ENCODE measurements around the gene LRCH4.

DNA sequence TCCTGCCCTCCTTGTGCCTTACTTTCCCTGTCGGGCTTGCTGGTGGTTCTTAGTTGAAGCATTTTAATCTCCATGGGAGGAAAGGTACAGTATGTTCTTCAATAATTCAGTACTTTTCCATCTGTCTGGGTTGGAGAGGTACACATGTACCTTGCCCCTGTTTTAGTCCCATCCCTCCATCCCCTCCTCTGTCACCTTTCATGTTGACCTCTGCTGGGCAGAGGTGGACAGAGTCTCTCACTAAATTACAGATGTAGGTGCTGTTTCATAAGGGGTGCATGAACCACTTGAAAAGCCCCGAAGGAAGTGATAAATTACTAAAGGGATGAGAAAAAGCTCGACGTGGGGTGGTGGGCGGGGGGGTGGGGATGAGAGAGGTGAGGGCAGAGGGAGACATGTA, 41.5 kb downstream of the LRCH4 start:
- TF ChIP-seq, protein P1, sequence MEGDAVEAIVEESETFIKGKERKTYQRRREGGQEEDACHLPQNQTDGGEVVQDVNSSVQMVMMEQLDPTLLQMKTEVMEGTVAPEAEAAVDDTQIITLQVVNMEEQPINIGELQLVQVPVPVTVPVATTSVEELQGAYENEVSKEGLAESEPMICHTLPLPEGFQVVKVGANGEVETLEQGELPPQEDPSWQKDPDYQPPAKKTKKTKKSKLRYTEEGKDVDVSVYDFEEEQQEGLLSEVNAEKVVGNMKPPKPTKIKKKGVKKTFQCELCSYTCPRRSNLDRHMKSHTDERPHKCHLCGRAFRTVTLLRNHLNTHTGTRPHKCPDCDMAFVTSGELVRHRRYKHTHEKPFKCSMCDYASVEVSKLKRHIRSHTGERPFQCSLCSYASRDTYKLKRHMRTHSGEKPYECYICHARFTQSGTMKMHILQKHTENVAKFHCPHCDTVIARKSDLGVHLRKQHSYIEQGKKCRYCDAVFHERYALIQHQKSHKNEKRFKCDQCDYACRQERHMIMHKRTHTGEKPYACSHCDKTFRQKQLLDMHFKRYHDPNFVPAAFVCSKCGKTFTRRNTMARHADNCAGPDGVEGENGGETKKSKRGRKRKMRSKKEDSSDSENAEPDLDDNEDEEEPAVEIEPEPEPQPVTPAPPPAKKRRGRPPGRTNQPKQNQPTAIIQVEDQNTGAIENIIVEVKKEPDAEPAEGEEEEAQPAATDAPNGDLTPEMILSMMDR (IDR thresholded peaks at IDR 0.05), result no peak
- TF ChIP-seq POLR2AphosphoS5 (IDR thresholded peaks at IDR 0.05), result no peak
- no peak for TF ChIP-seq EP300 (IDR thresholded peaks at IDR 0.05; ENCODE audit: low read depth)

Measured in transverse colon (tissue), 4 donors.